Stimulated activated CD8-positive, alpha-beta memory T cell treated with anti-CD3 and anti-CD28 coated beads, Interleukin-2, amount 100 ng/mL, for 48 hours (primary cell): ENCODE data around the gene IQCK.

Source experiments
- DNase-seq, 2 donors: peaks; one replicate each; pipeline ENCODE4 v3.0.0-alpha.2; 2020; ENCODE audit warnings: low read depth in 2 of 2

Gene IQCK

DNA sequence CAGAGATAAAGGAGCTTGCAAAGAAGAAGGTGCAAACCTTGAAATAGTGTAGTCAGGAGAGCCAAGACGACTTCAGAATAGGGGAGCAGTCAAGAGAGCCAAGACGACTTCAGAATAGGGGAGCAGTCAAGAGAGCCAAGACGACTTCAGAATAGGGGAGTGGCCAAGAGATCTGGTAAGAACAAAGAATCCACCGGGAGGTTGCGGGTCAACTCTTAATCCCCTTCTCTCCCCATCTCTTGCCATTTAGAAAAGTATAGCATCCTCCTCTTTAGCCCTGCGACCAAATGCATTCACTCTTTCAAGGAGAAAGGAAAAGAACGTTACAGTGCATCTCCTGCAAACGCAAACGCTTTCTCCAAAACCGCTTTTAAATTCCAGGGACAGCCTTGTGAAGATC lies 757 bp upstream of the IQCK start:
- no peak for DNase-seq

DNA sequence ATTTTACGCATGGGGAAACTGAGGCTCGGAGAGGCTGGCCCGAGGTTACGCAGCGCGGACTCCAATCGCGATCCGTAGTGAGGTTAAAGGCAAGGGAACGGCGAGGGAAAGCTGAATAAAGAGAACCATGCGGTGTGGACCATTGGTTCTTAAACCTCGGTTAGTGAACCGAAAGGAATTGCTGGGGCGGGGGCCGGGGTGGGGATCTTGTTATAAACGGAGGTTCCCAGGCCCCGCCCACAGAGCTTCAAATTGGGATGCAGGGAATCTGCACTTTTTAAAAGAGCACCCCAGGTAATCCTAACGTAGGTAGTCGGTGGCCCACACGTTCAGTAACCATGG lies 524 bp downstream of the IQCK start:
- DNase-seq, result no peak

DNA sequence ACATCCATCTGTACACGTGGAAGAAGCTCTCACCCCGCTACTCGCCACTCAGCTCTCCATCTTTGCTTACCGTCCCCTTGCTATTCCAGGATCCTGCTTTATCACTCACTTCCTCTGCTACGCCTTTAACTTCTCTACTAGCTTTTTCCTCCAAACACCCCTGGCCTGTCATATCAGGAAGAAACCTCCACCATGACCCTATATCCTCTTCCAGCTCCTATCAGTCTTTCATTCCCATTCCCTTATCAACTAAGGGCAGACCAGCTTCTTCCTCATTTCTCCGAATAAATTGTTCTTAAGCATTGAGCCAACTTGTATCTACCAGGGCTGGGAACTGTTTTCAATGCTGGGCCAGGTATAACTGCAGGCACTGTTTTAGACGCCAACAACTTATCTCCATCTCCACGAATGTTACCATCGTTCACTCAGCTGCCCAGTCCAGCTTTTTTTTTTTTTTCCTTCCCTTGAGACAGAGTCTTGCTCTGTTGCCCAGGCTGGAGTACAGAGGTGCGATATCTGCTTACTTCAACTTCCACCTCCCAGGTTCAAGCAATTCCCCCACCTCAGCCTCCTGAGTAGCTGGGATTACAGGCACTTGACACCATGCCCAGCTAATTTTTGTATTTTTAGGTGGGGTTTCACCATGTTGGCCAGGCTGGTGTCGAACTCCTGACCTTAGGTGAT lies 4.3 kb downstream of the IQCK start:
- DNase-seq, result no peak

DNA sequence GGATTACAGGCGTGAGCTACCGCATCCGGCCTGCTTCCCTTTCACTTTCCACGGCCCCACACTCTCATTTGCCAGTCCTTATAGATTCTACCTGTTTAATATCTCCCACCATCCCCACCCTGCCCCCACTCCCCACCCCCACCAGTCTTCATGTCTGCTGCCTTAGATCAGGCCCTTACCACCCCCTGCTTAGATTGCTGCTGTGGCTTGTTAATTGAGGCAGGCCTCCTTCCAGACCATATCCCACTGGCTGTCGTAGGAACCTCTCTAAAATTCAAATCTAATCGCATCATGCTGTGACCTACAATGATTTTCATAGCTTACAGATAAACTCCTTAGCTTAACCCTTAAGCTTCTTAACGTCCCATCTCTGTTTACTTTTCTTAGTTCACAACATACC lies 4.9 kb downstream of the IQCK start:
- DNase-seq, result no peak

DNA sequence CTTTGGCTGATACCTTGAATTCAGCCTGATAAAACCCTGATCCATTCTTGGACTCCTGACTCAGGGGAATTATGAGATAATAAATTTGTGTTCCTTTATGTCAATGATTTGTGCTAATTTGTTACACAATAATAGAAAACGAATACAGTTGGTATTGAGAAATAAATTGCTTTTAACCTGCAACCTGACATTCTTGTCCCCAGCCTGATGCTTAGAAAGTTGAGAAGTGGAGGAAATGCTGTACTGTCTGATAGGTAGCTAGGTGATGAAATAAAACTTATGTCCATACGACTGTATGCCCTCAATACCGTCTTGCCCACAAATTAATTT lies 10.5 kb downstream of the IQCK start:
- no peak for DNase-seq

DNA sequence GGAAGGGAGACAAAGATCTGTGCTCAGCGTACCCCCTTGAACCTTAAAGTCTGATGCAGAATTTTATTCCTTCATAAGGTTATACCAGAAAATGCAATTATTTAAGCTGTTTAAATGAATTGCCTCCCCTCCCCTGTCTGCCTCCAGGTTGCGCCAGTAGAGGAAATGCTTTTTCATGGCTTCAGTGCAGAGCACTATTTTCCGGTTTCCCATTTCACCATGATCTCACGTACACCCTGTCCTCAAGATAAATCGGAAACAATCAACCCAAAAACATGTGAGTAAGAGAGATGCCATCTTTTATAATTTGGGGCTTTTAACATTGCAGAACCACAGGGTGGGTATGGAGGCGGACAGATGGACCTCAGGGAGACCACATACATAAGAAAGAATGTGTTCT lies 15.5 kb downstream of the IQCK start:
- DNase-seq, result no peak

DNA sequence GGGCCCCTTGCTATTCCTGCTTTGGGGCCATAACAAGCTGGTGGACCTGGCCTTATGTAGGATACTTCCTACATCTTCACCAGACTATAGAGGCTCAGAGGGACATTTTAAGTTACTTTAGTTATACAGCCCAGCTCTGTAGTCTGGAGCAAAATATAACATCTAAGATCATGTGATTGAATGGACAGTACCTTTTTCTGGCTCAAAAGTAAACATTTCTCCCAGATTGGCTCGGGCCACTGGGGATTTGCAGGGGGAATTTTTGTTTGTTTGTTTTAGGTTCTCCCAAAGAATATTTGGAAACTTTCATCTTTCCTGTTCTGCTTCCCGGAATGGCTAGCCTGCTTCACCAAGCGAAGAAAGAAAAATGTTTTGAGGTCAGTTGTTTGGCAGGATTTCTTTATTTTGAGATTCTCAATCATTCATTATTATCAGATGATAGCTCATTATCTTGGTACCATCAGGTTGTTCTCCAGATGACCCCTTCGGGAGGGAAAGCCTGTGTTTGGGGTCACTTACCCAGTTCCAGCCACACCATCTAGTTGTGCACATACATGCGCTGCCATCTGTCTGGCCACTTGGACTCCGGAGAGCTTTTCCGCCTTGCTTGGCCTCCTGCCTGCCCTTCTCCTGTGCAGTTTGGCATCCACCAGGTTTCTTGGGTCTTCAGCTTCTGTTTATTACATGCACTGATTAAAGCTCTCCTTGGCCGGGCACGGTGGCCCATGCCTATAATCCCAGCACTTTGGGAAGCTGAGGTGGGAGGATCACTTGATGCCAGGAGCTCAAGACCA lies 17.2 kb downstream of the IQCK start:
- no peak for DNase-seq

DNA sequence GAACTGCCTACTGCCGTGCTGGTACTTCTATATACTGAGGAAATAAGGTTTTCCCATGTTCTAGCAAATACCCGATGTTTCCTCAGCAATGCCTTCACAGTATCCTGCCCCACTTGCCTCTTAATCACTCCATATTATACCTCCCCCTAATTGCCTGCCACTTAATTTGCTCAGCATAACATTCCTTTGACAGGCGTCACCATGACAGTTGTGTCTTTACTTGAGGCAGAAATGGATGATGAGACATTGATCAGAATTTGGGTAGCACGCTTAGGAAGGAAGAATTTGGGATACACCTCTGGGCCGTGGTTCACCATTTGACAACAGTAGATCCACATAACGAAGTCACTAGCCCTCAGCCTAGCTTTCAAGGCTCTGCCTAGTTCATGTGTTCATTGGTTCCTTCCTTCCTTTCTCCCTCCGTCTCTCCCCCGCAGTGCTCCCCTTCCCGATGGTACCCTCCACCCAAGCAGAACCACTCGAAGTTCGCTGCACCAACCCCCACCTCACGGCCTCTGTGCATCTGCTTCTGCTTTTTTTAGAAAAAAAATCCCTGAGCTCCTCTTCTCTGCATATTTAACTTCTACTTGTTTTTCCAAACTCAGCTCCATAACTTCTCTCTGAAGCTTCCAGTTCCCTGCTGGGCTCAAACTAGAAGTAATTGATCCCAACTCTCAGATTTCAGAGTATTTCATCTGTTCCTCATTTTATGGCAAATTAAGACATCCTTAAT lies 19.4 kb downstream of the IQCK start:
- no peak for DNase-seq

DNA sequence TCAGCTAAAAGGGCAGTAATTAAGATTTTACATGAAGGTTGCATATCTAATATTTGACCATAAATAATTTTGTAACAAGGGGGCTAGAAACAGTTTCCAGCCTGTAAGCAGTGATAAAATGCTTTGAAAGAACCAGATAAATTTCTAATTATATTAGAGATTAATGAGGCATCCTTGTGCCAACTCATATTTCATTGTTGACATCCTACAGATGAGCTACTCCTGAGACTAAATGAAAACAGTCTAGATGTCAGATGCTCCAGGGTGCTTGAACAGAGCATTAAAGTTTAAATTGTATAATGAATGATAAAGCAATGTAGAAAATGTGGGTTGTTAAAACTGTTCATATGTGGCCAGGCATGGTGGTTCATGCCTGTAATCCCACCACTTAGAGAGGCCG lies 23.3 kb downstream of the IQCK start:
- DNase-seq, result no peak

DNA sequence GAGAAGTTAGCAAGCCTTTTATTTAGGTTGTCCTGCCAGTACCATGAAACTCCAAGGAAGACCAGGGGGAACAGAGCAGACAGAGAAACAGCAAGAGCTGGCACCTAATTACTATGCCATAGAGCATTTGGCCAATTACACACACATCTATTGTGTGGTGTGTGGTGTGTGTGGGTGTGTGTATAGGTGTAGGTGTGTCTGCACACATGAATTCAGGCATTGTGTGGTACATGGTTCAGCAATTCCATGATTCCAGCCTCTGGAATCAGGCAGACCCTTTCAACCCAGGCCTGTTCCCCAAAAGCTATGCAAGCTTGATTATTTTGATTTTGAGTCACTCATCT lies 25.7 kb downstream of the IQCK start:
- no peak for DNase-seq

DNA sequence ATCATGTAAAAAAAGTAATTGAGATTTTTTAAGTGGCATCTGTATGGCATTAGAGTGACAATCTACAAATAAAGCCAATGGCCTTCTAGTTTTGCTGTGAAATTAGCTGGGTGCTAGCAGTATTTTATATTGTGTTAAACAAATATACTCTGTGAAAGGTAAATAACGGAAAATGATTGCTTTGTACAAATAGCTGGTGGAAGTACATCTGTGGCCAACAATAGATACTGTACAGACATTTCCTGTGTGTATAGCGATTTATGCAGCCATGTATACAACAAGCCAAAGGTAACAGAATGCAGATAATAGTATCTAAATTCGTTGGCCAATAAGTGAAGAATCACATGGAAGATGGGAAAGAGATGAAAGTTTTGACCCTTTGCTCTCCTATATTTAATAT lies 26.6 kb downstream of the IQCK start:
- no peak for DNase-seq

DNA sequence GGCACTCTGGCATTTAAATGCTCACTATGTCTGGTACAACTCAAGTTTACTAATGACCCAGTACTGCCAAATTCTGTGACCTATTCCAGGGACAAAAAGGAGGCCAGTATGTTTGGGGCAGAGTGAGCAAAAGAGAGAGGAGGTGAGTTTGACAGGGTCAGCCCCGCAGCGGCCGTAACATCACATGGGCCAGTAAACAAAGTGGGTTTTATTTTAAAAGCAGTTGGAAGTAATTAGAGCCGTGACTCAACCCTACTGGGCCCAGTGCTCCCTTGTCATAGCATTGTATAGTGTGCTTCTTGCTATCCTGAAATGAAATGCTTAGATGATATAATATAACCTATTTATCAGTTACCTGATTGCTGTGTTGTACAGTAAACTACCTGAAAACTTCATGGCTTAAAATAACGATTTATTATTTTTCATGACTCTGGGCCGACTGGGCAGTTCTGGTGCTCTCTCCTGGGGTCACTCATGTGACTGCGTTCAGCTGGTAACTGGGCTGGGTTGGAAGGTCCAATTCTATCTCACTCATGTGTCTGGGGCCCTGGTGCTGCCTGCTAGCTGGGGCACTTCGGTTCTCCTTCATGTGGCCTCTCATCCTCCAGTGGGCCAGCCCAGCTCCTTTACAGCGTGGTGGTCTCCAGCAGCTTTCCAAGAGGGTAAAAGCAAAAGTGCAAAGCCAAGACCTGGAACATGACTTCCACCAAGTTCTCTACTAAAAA lies 27.4 kb downstream of the IQCK start:
- DNase-seq, result no peak

DNA sequence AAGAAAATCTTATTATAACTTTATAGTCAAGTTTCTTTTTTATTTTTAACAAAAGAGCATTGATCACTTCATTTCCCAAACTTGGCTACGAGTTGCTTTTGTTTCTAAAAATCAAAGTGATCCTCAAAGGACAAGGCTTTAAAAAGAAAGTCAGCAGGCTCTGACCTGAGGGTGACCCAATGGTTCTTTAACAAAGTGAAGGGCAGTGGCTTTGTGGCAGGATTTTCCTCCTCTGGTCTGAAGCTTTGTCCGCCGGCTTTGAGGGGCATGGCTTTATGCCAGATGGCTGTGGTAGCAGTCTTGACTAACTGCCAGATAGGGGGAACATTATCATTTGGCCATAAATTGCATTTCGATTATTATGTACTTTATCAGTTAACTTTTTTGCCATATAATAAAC lies 28.5 kb downstream of the IQCK start:
- DNase-seq, result no peak

DNA sequence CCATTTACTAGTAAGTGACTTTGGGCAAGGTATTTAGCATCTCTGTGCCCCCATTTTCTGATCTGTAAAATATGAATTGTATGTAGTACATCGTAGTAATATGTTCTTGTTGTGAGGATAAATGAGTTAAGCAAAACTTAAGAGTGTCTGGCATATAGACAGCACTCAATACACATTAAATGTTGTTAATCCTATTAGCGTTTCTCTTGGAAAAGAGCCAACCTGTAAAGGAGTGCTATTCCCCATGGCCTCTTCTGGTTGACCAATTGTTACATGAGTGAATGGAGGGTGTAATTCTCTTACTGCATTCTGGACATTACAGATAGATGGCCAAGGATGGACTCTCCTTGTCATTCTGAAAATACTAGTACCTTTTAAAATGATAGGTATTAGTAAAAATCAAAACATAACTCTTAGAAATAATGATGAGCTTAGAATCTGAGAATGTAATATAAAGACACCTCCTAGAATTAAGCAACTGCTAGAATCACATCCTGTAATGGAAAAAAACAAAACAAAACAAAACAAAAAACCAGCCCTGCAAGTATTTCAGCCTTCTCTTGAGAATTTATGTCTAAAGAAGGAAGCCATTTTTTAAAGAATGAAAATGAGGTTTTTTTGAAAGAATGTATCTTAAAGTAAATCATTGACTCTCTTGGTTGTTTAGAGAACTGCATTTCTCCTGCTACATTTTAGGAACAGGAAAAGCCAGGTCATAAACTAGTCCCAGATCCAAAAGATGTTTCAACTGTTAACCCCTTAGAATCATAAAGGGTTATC lies 30.5 kb downstream of the IQCK start:
- DNase-seq, result no peak

DNA sequence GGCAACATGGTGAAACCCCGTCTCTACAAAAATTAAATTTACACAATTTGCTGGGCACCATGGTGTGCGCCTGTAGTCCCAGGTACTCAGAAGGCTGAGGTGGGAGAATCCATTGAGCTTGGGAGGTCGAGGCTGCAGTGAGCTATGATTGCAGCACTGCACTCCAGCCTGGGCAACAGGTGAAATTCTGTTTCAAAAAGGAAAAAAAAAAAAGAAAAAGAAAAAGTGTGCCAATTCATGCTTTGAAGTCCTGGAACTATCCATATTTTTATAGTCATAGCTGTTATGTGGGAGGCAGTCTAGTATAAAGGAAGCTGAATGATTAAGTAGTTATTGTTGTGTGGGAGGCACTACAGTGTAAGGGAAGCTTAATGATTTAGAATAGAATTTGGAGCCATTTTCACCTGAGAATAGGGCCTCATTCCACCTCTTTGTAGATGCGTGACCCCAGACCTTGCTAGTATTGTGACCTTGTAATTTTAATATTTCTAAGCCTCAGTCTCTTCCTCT lies 31.6 kb downstream of the IQCK start:
- DNase-seq, result no peak

DNA sequence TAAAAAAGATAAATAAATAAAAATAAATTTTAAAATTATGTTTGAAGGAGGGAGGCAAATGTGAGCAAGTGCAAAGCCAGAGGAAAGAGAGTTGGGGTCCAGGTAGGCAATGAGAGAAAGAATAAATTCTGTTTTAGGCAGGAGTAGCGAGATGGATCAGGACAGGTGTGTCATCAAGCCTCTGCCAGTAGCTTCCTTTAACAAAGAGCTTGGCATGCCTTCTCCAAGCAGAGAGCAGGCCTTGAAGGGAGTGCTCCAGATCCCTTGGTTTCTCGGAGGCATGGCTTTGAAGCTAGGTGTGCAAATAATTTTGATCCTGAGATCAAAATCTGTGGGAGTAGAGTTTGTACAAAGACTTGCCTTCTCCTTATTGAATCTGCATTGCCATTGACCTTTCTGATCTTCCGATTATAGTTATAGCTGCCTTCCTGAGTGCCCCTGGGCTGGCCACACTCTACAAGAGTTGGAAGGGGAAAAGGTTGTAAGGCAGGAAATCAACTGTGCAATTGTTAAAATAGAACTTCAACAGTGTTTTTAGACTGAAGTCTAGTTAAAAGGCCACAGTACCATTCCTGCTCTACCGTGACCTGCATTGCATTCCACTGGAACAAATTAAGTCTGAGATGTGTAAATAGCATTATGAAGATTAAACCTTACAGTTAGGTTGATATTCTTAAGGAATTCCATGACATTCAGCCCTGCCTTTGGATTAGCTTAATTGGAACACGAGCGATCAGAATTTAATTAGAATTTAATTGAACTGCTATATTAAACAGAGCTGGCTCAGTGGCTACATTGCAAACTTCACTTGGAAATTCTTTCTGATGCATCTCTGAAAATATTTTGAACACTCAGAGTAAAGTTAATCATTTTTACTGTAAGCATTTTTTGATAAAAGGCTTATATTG lies 33.7 kb downstream of the IQCK start:
- no peak for DNase-seq

DNA sequence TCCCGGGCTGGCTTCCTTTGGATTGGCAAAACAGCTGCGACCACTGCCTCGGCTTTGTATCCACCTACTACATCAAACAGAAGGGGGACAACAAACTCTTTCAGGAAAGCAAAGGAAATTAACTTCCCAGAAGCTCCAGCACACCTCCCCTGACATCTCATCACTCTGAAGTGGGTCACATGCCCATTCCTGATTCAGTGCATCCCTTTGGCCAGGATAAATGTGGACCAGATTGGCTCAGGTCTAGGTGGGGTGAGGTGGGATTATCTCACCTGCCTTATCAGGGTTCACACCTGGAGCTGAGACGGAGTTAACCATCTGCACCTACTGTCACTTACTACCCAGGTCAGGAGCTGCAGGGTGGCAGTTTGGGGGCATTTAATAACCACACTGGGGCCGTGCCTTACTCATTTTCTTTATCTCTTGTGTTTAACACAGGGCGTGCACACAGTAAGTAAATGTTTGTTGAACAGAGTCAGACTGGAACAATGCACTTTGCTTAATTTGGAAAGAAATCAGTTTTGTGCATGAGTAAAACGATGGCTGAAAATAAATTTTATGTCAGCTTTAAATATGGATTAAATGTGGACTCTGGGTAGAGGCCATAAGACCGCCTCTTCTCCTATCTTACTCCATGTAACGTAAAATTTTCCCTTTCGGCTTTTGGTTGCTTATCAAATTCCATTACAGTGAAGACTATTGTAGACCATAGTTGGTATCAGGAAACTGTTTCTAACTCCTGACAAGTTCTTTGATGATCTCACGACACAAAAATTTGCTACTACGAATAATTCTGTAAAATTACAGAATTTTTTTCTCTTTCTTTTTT lies 36.0 kb downstream of the IQCK start:
- no peak for DNase-seq

DNA sequence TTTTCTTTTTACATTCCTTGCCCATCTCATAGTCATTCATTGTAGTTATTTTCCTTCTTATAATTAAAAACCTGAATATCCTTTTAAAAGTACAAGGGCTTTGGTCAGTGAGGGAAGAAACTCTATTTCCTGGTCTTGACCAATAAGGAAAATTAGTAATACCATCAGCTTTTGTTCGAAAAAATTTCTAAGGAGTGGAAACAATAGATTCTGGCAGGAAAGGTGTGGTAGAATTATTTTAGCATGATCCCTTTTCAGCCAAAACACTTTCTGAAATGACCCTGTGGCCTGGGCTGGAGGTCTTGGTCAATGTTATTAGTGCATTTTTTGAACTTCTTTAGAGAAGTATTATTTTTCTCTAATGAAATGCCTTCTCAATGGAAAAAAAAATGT lies 36.6 kb downstream of the IQCK start:
- DNase-seq, result no peak

DNA sequence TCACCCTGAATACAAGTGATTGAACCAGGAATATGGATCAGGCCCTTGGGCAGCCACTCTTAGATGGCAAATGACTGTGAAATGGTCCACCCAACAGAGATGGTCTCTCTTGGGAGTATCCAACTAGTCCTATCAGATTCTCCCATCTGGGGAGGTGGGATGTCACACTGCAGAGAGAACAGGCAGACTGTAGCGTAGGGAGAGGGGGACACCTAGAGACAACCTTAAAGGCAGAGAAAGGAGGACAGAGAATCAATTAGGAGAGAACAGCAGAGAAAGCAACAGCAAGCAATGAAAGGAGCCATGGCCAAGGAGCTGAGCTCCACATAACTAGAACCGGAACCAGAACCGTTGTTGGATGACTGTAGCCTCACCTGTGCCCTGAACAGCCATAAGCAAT lies 37.2 kb downstream of the IQCK start:
- no peak for DNase-seq

DNA sequence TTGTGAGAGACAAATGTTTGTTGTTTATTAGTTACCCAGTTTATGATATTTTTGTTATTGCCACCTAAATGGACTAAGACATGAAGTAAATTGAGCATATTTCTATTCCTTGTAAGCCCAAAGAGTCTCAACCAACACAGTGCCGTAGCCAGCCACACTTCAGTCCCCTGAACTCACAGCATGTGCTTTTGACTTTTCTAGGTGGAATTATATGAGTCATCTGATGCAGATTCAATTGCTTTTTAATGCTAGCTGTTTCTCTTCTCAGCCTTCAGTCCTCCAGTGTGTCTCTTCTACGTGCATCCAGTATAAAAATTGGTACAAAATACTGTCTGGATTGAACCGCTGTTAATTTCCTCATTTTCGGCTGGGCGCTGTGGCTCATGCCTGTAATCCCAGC lies 39.0 kb downstream of the IQCK start:
- DNase-seq, result no peak
